ENCODE measurements around the gene PROCA1.
A peak's percentile ranks its signal among the peaks of the same experiment; 100 is the strongest.
"Not testable (repeated sequence)": the region's sequence is repeated elsewhere in the genome, so short reads cannot be mapped to it uniquely, and the experiment has no call there.

PROCA1 gene

DNA sequence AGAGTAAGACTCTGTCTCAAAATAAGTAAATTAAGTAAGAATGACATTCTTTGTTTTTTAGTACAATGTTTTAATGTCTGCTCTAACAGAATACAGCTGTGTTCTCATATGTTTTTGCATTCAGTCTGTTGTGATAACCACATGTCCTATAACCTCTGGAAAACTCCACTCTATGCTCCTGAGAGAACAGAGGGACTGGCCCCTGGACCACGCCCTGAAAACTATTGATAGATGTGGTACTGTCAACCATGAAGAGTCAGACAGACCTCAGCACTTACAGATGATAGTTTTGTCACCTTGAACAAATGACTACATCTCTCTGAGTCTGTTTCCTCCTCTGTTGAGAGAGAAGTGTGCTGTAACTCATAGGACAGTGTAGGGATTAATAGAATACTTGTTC, 41.8 kb downstream of the PROCA1 start:
- no peak for DNase-seq (ENCODE audit: low spot score)

DNA sequence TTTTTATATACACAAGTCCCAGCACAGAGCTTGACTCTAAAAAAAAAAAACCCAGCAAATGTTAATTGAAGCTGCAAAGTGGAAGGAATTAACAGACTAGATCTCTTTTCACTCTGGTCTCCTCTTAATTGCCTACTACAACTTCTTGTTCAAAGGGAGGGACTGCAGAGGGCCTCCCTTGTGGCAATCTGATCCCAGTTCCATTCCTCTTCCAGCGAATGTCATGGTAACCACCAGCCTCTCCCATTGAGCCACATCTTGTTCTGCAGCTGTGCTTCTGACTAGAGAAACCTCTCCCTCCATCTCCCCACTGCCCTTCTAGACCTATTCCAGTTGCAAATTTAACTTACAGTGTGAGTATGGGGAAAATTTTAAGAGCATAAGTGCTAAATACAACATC, 43.8 kb downstream of the PROCA1 start:
- DNase-seq (ENCODE audit: low spot score): no peak

DNA sequence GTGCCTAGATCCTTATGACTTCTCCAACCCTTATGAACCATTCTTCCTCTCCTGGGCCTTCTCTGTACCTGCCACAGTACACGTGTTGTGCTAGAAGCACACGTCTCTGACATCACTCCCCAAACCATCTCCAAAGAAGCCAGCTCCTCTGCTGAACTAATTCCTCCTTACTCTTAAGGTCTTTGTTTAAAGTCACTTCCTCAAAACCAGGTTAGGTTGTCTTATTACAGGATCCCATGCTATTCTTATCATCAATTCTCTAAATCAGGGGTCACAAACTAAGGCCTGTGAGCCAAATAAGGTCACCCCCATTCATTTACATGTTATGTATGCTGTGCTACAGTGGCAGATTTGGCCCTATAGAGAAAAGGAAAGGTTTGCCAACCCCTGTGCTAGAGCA, 45.7 kb downstream of the PROCA1 start:
- DNase-seq (ENCODE audit: low spot score): no peak

DNA sequence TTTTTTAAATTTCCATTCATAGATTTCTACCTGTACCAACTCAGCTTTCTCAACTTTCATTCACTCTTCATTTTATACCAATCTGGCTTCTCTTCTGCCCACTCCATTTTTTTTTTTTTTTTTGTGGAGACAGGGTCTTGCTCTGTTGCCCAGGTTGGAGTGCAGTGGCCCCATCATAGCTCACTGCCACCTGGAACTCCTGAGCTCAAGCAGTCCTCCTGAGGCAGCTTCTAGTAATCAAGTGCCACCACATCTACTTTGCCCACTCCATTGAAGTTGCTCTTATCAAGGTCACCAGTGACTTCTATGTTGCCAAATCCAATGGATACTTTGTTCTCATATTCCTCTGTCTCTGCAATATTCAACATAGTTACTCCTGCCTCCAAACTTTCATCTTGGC, 48.0 kb downstream of the PROCA1 start:
- DNase-seq (ENCODE audit: low spot score): no peak

DNA sequence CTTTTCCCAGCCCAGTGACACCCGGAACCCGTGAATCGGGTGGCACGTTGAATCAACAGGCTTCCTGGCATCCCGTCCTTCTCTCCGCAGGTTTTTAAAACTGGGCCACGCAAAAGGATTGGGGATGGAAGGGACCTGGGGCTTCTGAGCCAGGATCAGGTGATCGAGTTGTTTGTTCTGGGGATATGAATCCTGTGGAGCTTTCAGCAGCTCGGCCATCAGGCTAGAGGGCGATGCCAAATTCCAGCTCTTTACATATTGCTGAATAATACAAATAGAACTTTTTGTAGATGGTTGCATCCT, 49.2 kb downstream of the PROCA1 start:
- DNase-seq (ENCODE audit: low spot score): no peak

DNA sequence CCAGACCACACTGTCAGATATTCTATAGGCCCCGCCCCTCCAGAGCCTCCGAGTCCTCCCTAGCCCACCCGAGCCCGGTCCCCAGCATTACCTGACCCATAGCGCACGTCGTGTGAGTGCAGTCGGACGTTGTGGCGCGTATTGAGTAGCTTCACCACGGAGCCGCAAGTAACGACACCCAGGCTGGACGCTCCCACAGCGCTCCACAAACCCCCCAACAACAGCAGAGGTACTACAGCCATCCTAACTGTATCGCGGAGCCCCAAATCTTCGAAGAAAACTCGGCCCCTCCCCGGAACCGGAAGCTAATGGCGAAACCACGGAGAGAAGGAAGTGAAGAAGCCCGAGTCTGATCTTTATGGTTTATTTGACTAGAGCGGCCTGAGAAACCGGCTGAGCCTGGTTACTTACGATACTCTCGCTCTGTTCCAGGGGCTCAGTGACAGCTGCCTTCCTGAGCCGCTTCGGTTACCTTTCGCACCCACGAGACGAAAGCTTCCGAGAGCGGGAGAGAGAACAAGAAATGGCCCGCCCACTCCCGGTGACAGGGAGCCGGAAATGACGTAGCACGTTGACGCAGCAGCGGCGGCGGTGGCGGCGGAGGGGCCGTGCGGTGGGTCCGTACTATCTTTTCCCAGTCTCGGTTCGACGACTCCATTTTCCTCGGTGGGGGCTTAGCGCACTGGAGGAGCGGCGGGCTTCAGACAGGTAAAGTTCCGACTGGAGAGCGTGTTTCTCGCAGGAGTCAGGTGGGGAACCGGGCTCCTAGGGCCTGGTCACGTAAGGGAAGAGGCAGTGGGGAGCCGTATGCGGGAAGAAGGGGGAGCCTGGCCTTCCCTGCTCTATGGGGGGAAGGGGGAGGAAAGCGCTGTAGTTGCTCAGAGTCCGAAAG, 49.8 kb downstream of the PROCA1 start, which contains the start of the genes SDF2 and SUPT6H:
TSS of gene SDF2 (minus strand) at position 272 of the 892 bp plus-strand sequence. CDS start at position 242, 30 bp downstream.
TSS of gene SUPT6H (plus strand) at position 571 of the 892 bp plus-strand sequence. CDS start 11,197 bp downstream, outside the sequence.
- DNase-seq (ENCODE audit: low spot score): peak; percentile 90

DNA sequence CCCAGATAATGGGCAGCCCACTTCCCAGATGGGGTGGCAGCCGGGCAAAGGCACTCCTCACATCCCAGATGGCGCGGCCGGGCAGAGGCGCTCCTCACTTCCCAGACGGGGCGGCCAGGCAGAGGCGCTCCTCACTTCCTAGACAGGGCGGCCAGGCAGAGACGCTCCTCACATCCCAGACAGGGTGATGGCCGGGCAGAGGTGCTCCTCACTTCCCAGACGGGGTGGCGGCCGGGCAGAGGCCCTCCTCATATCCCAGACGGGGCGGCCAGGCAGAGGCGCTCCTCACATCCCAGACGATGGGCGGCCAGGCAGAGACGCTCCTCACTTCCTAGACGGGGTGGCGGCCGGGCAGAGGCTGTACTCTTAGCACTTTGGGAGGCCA, 52.2 kb downstream of the PROCA1 start:
- DNase-seq (ENCODE audit: low spot score): not testable (repeated sequence)

DNA sequence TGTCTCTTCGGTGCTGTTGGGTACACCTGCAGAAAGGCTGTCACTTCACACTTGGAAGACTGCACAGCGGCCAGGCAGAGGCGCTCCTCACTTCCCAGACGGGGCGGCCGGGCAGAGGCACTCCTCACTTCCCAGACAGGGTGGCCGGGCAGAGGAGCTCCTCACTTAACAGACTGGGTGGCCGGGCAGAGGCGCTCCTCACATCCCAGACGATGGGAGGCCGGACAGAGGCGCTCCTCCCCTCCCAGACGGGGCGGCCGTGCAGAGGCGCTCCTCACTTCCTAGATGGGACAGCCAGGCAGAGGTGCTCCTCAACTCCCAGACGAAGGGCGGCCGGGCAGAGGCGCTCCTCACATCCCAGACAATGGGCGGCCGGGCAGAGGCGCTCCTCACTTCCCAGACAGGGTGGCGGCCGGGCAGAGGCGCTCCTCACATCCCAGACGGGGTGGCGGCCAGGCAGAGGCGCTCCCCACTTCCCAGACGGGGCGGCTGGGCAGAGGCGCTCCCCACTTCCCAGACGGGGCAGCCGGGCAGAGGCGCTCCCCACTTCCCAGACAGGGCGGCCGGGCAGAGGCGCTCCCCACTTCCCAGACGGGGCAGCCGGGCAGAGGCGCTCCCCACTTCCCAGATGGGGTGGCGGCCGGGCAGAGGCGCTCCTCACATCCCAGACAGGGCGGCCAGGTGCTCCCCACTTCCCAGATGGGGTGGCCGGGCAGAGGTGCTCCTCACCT, 52.8 kb downstream of the PROCA1 start:
- not testable (repeated sequence) for DNase-seq (ENCODE audit: low spot score)

DNA sequence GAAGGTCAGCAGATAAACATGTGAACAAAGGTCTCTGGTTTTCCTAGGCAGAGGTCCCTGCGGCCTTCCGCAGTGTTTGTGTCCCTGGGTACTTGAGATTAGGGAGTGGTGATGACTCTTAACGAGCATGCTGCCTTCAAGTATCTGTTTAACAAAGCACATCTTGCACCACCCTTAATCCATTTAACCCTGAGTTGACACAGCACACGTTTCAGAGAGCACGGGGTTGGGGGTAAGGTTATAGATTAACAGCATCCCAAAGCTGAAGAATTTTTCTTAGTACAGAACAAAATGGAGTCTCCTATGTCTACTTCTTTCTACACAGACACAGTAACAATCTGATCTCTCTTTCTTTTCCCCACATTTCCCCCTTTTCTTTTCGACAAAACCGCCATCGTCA, 53.3 kb downstream of the PROCA1 start:
- not testable (repeated sequence) for DNase-seq (ENCODE audit: low spot score)

DNA sequence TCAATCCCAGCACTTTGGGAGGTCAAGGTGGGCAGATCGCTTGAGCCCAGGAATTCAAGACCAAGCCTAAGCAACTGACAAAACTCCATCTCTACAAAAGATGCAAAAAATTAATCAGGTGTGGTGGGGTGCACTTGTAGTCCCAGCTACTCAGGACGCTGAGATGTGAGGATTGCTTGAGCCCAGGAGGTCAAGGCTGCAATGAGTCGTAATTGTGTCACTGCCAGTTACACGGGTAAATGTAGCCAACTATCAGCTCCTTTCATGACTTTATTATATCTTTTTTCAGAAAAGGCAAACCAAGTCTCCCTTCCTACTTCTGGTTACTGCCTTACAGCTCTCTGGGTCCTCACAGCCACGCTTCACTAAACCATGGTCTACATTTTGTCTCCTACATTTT, 53.9 kb downstream of the PROCA1 start:
- peak; percentile 64 for DNase-seq (ENCODE audit: low spot score)

DNA sequence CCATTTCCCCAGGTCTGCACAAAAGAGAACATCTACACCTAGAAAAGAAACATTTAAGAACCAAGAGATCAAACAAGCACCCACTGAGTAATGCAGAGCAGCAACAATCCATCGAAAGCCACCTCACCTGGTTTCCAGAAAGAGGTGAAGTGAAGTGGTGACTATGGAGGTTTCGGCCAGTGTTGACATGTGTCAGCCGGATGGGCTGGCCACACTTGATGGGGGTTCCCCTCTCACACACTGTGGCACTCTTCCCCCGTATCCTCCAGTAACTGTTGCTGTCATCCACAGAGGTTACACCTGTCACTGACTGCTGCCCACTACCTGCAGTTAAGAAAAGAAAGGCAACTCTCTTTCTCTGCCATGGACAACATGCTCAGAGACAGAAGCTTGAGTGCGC, 56.5 kb downstream of the PROCA1 start:
- no peak for DNase-seq (ENCODE audit: low spot score)
